ENCODE measurements around the gene UBE3C.

The UBE3C gene

DNA sequence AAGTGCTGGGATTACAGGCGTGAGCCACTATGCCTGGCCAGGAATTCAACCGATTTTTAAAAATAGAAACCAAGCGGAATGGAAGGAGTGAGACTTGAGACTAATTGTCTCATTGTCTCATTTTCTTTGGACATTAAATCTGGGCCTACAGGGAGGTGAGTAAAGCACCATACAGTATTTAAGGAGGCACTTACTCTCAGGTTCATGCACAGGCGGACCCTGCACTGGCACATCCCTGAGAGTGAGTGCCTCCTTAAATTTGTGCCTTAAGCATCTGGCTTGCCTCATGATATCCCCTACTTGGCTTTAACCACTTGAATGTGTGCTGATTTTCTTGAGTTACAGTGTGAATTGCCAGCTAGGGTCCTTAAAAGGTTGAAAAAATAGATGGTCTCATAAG is 10.6 kb downstream of the UBE3C start:
- 97% methylated on average over 4 of the region's 4 CpGs for WGBS
- Histone ChIP-seq H3K4me1 (ENCODE audit: control insufficient read depth, insufficient read depth, low read depth, low read length) (peaks cover 13% of the 10 kb centered on the region), H3K23ac (ENCODE audit: low read length in 2 of 2) (no peak overlapping the region), H2BK12ac (ENCODE audit: low read length in 2 of 2) (no peak overlapping the region), H2BK15ac (ENCODE audit: low read depth, poor library complexity, severe bottlenecking) (no peak overlapping the region), H3K9me3 (ENCODE audit: control insufficient read depth, low read length) (no peaks in the 10 kb centered on the region), H2AFZ (ENCODE audit: low read depth, low read length) (no peak overlapping the region), H2BK5ac (ENCODE audit: low read depth, low read length, poor library complexity, severe bottlenecking) (no peak overlapping the region), H3K27me3 (ENCODE audit: control insufficient read depth in 1 of 2, insufficient read depth in 1 of 2, low read length in 2 of 2) (no peaks in the 10 kb centered on the region), H3K4me2 (ENCODE audit: low read length, poor library complexity, severe bottlenecking) (no peak overlapping the region), H2AK5ac (ENCODE audit: low read length, severe bottlenecking) (no peak overlapping the region), H4K8ac (ENCODE audit: low read length) (no peak overlapping the region), H3K18ac (ENCODE audit: low read depth in 1 of 2, low read length in 2 of 2) (no peak overlapping the region), H3K79me1 (replicated peaks; ENCODE audit: low read length, poor library complexity, severe bottlenecking) (no peaks in the 10 kb centered on the region), H3K4ac (ENCODE audit: low read depth in 1 of 2, low read length in 2 of 2) (no peak overlapping the region), H3K14ac (ENCODE audit: low read length in 2 of 2) (no peak overlapping the region), H3K36me3 (ENCODE audit: control insufficient read depth in 1 of 2, insufficient read depth in 2 of 2, low read depth in 1 of 2, low read length in 2 of 2) (peaks cover 0 to 11% of the 10 kb centered on the region in 2 experiments), H3K27ac (ENCODE audit: low read length, poor library complexity, severe bottlenecking) (no peak overlapping the region), H3K4me3 (ENCODE audit: insufficient read depth in 1 of 2, low read depth in 1 of 2, low read length in 2 of 2) (no peak overlapping the region), H4K91ac (ENCODE audit: low read length) (no peak overlapping the region), H2BK120ac (ENCODE audit: low read depth, low read length) (no peak overlapping the region), H3K9ac (ENCODE audit: low read length) (no peak overlapping the region)
- DNase-seq, result no peak

DNA sequence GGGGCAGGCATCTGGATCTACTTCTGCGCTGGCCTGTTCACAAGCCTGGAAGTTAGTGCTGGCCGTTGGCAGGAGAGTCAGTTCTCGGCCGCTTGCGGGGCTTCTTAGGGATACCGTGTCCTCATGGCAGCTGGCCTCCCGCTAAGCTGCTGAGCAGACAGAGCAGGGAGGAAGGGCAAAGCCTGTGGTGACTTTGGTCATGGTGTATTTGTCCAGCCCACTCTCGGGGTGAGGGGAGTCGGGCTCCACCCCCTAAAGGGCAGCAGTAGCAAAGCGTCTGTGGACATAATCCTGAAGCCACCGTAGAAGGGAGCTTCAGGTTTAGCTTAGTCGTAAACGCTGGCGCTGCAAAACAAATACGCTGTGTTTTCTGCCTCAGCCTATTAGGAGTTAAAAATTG is 12.2 kb downstream of the UBE3C start:
- peaks cover 0 to 4% of the 10 kb centered on the region in 2 experiments for H3K36me3 ChIP-seq (ENCODE audit: control insufficient read depth in 1 of 2, insufficient read depth in 2 of 2, low read depth in 1 of 2, low read length in 2 of 2)
- H3K4ac ChIP-seq (ENCODE audit: low read depth in 1 of 2, low read length in 2 of 2), result no peak overlapping the region
- no peak overlapping the region for H4K8ac ChIP-seq (ENCODE audit: low read length)
- H3K27ac ChIP-seq (ENCODE audit: low read length, poor library complexity, severe bottlenecking), result no peak overlapping the region
- H3K18ac ChIP-seq (ENCODE audit: low read depth in 1 of 2, low read length in 2 of 2), result no peak overlapping the region
- no peak overlapping the region for H2BK12ac ChIP-seq (ENCODE audit: low read length in 2 of 2)
- peak overlapping the region; percentile 49 for H3K9ac ChIP-seq (ENCODE audit: low read length)
- no peaks in the 10 kb centered on the region for H3K27me3 ChIP-seq (ENCODE audit: control insufficient read depth in 1 of 2, insufficient read depth in 1 of 2, low read length in 2 of 2)
- no peak overlapping the region for H2BK5ac ChIP-seq (ENCODE audit: low read depth, low read length, poor library complexity, severe bottlenecking)
- H2BK120ac ChIP-seq (ENCODE audit: low read depth, low read length), result no peak overlapping the region
- H3K23ac ChIP-seq (ENCODE audit: low read length in 2 of 2), result no peak overlapping the region
- H3K79me1 ChIP-seq (replicated peaks; ENCODE audit: low read length, poor library complexity, severe bottlenecking), result no peaks in the 10 kb centered on the region
- no peak overlapping the region for H4K91ac ChIP-seq (ENCODE audit: low read length)
- H3K14ac ChIP-seq (ENCODE audit: low read length in 2 of 2), result no peak overlapping the region
- no peaks in the 10 kb centered on the region for H3K9me3 ChIP-seq (ENCODE audit: control insufficient read depth, low read length)
- no peak overlapping the region for H2AFZ ChIP-seq (ENCODE audit: low read depth, low read length)
- peaks cover 15% of the 10 kb centered on the region for H3K4me1 ChIP-seq (ENCODE audit: control insufficient read depth, insufficient read depth, low read depth, low read length)
- no peak overlapping the region for H2AK5ac ChIP-seq (ENCODE audit: low read length, severe bottlenecking)
- H3K4me3 ChIP-seq (ENCODE audit: insufficient read depth in 1 of 2, low read depth in 1 of 2, low read length in 2 of 2), result peak overlapping the region in 1 of 2 experiments; percentile 25
- H2BK15ac ChIP-seq (ENCODE audit: low read depth, poor library complexity, severe bottlenecking), result no peak overlapping the region
- peak overlapping the region; percentile 9 for H3K4me2 ChIP-seq (ENCODE audit: low read length, poor library complexity, severe bottlenecking)
- 55% methylated on average over 15 of the region's 15 CpGs for WGBS
- peak; percentile 65 for DNase-seq

DNA sequence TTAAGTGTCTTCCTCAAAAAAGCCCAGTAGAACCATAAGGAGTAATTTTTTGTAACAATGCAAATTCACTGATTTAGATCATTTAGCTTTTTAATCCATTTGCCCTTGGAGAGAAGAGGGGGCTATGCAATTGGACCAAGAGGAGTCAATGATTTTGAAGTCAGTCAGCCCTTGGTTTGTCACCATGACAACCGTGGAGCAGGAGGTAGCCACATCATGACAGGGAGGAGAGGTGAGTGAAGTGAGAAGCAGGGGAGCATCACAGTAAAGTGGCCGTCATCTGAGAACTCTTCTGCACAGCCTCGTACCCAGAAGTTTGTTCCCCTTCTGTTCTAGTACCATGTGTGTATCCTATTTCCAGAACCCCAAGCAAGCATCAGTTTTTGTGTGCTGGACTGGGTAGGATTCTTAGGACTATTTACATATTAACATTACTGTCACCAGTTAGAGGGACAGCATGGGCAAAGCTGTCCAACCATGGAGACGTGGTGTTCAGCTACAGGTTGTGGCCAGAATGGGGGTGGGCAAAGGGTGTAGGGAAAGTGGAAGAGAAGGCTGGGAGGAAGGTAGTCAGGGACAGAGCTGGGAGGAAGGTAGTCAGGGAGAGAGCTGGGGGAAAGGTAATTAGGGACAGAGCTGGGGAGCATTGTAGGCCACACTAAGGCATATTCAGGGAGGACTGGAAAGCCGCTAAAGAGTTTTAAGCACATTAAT is 13.1 kb downstream of the UBE3C start:
- Histone ChIP-seq H3K36me3 (ENCODE audit: control insufficient read depth in 1 of 2, insufficient read depth in 2 of 2, low read depth in 1 of 2, low read length in 2 of 2) (peaks cover 0 to 4% of the 10 kb centered on the region in 2 experiments), H3K27me3 (ENCODE audit: control insufficient read depth in 1 of 2, insufficient read depth in 1 of 2, low read length in 2 of 2) (no peaks in the 10 kb centered on the region), H4K91ac (ENCODE audit: low read length) (no peak overlapping the region), H3K4me3 (ENCODE audit: insufficient read depth in 1 of 2, low read depth in 1 of 2, low read length in 2 of 2) (no peak overlapping the region), H3K4me1 (ENCODE audit: control insufficient read depth, insufficient read depth, low read depth, low read length) (peaks cover 17% of the 10 kb centered on the region), H2AFZ (ENCODE audit: low read depth, low read length) (no peak overlapping the region), H2BK12ac (ENCODE audit: low read length in 2 of 2) (no peak overlapping the region), H3K9me3 (ENCODE audit: control insufficient read depth, low read length) (no peaks in the 10 kb centered on the region), H2BK120ac (ENCODE audit: low read depth, low read length) (no peak overlapping the region), H2AK5ac (ENCODE audit: low read length, severe bottlenecking) (no peak overlapping the region), H3K18ac (ENCODE audit: low read depth in 1 of 2, low read length in 2 of 2) (no peak overlapping the region), H3K14ac (ENCODE audit: low read length in 2 of 2) (no peak overlapping the region), H3K27ac (ENCODE audit: low read length, poor library complexity, severe bottlenecking) (no peak overlapping the region), H3K9ac (ENCODE audit: low read length) (no peak overlapping the region), H2BK15ac (ENCODE audit: low read depth, poor library complexity, severe bottlenecking) (no peak overlapping the region), H2BK5ac (ENCODE audit: low read depth, low read length, poor library complexity, severe bottlenecking) (no peak overlapping the region), H3K79me1 (replicated peaks; ENCODE audit: low read length, poor library complexity, severe bottlenecking) (no peaks in the 10 kb centered on the region), H3K4ac (ENCODE audit: low read depth in 1 of 2, low read length in 2 of 2) (no peak overlapping the region), H4K8ac (ENCODE audit: low read length) (no peak overlapping the region), H3K4me2 (ENCODE audit: low read length, poor library complexity, severe bottlenecking) (no peak overlapping the region), H3K23ac (ENCODE audit: low read length in 2 of 2) (no peak overlapping the region)
- DNase-seq, result no peak
- 92% methylated on average over 4 of the region's 5 CpGs for WGBS

DNA sequence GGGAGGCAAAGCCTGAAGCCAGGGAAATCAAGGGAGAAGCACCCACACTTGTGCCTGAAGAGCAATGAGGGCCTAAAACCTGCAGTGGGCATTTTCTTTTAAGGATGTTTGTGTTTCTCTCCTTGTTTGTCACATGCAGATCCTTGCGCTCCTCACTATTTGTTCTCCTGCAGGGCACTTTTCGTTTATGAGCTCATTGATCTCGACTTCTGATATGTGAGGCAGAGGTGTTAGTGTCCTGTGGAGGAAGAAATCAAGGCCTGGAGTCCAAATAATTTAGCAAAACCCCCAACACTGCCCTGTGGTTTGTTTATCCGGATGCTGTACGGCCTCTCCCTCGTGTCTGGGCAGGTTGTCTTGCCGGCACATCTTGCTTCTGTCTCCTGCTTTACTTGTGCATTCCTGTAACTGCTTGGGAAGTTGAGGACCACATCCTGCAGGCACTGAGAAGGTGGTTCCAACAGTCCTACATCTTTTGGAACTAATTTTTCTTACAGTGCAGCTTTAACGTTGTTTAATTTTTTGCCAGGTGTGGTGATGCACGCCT is 13.7 kb downstream of the UBE3C start:
- no peak overlapping the region for H2AK5ac ChIP-seq (ENCODE audit: low read length, severe bottlenecking)

More for the DNA sequence above, 13.7 kb downstream of the UBE3C start:
- Histone ChIP-seq H4K91ac (ENCODE audit: low read length) (no peak overlapping the region), H3K79me1 (replicated peaks; ENCODE audit: low read length, poor library complexity, severe bottlenecking) (no peaks in the 10 kb centered on the region), H3K36me3 (ENCODE audit: control insufficient read depth in 1 of 2, insufficient read depth in 2 of 2, low read depth in 1 of 2, low read length in 2 of 2) (peaks cover 0 to 4% of the 10 kb centered on the region in 2 experiments), H4K8ac (ENCODE audit: low read length) (no peak overlapping the region), H3K4me1 (ENCODE audit: control insufficient read depth, insufficient read depth, low read depth, low read length) (peaks cover 17% of the 10 kb centered on the region), H2AFZ (ENCODE audit: low read depth, low read length) (no peak overlapping the region), H2BK15ac (ENCODE audit: low read depth, poor library complexity, severe bottlenecking) (no peak overlapping the region), H3K4me3 (ENCODE audit: insufficient read depth in 1 of 2, low read depth in 1 of 2, low read length in 2 of 2) (no peak overlapping the region), H3K18ac (ENCODE audit: low read depth in 1 of 2, low read length in 2 of 2) (no peak overlapping the region), H3K27ac (ENCODE audit: low read length, poor library complexity, severe bottlenecking) (no peak overlapping the region), H3K27me3 (ENCODE audit: control insufficient read depth in 1 of 2, insufficient read depth in 1 of 2, low read length in 2 of 2) (no peaks in the 10 kb centered on the region), H2BK120ac (ENCODE audit: low read depth, low read length) (no peak overlapping the region), H2BK5ac (ENCODE audit: low read depth, low read length, poor library complexity, severe bottlenecking) (no peak overlapping the region), H3K4ac (ENCODE audit: low read depth in 1 of 2, low read length in 2 of 2) (no peak overlapping the region), H2BK12ac (ENCODE audit: low read length in 2 of 2) (no peak overlapping the region), H3K4me2 (ENCODE audit: low read length, poor library complexity, severe bottlenecking) (no peak overlapping the region), H3K14ac (ENCODE audit: low read length in 2 of 2) (no peak overlapping the region), H3K23ac (ENCODE audit: low read length in 2 of 2) (no peak overlapping the region), H3K9ac (ENCODE audit: low read length) (no peak overlapping the region), H3K9me3 (ENCODE audit: control insufficient read depth, low read length) (no peaks in the 10 kb centered on the region)
- WGBS, result 93% methylated on average over 9 of the region's 9 CpGs
- DNase-seq, result no peak

Data from mesenchymal stem cell (in vitro differentiated cells and primary cell).